Thyroid gland (tissue), 4 donors: ENCODE results near the gene LIN7A. TPM values are rescaled to one million over a fixed set of nuclear protein-coding genes. Genes with fewer than 3 reads are reported as not detected.

Source experiments
- DNase-seq, 2 donors: peaks; one replicate each; pipeline ENCODE4 v3.0.0-alpha.2; 2019
- H3K27ac ChIP-seq, 3 donors: fragments of 200-600 bp; sonication (generic); 1 replicate in 2 of 3; 2 replicates in 1 of 3; pipeline ENCODE4 v1.5.1; 2016 to 2019; ENCODE audit warnings: mild to moderate bottlenecking in 1 of 3, moderate library complexity in 1 of 3
- H3K27me3 ChIP-seq: fragments of 200-600 bp; sonication (generic); one replicate; pipeline ENCODE4 v1.5.1; 2019
- H3K36me3 ChIP-seq, 2 donors: fragments of 200-600 bp; sonication (generic); one replicate each; pipeline ENCODE4 v1.5.1; 2016 to 2019
- H3K4me1 ChIP-seq, 2 donors: fragments of 200-600 bp; sonication (generic); one replicate each; pipeline ENCODE4 v1.5.1; 2017 to 2019
- H3K4me3 ChIP-seq, 3 donors: fragments of 200-600 bp; sonication (generic); replicated peaks in 1 of 3; 1 replicate in 2 of 3; 2 replicates in 1 of 3; pipeline ENCODE4 v1.5.1; 2016; ENCODE audit warnings: mild to moderate bottlenecking in 1 of 3
- H3K9me3 ChIP-seq: fragments of 200-600 bp; sonication (generic); one replicate; pipeline ENCODE4 v1.5.1; 2017
- POLR2A ChIP-seq, 2 donors: fragments of 450-650 bp; IDR thresholded peaks; one replicate each; pipeline ENCODE4 v1.6.1; 2017; ENCODE audit warnings: antibody characterized with exemption in 2 of 2, mild to moderate bottlenecking in 2 of 2, moderate library complexity in 1 of 2
- WGBS, 2 donors: methylation state at CpG; one replicate each; pipeline ENCODE4 v1.1.5; 2017; 5-methylcytosine and 5-hydroxymethylcytosine counted together
- intact Hi-C: fragments of 100-400 bp; cut with DNase I; formaldehyde crosslinking; loops from one replicate; pipeline ENCODE4 v1.15.1; 2023
- total RNA-seq, 4 donors: library from RNA; depleted of rRNA; stranded (reverse); fragments of >200 nt; gene quantifications; one replicate each; pipeline ENCODE4 v1.2.3, GENCODE V29; 2016
- TF ChIP-seq, protein P1 (sequence below), 6 experiments: fragments of 200-600 bp in 3 of 6; fragments of 450-650 bp in 3 of 6; sonication (generic) in 3 of 6; IDR thresholded peaks; one replicate each; pipeline ENCODE4 v1.5.1; 2016 to 2019; ENCODE audit warnings: antibody characterized with exemption in 6 of 6, mild to moderate bottlenecking in 2 of 6, inconsistent platforms in 1 of 6, moderate library complexity in 1 of 6

Gene LIN7A
- total RNA-seq, 4 donors from 2014 or later = 7.9 to 21.4 (median 18.4) TPM

DNA sequence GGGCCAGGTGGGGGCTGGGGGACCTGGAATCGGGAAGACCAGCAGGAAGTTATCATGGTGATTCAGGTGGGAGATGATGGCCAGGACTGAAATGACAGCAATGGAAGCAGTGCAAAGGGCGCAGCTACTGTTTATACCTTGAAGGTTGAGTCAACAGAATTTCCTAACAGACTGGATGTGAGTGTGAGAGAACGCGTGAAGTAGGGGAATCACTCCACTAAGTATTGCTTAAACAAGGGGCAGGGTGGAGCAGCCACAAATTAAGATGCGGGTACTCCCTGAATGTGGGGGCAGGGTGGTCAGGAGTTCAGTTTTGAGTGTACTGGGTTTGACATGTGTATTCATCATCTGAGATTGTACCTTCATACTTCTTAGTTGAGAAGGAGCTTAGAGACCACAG, 175.9 kb downstream of the LIN7A start:
- H3K9me3 ChIP-seq = no peaks in the 10 kb centered on the region
- H3K4me3 ChIP-seq = no peak overlapping the region
- H3K27ac ChIP-seq = no peak overlapping the region
- H3K4me1 ChIP-seq = no peaks in the 10 kb centered on the region
- WGBS, 2 donors = 81% methylated on average over 5 of the region's 5 CpGs
- H3K36me3 ChIP-seq = no peaks in the 10 kb centered on the region
- H3K27me3 ChIP-seq = no peaks in the 10 kb centered on the region
- no peak for DNase-seq
- no peak for TF ChIP-seq POLR2A (IDR thresholded peaks at IDR 0.05)
- TF ChIP-seq, protein P1, sequence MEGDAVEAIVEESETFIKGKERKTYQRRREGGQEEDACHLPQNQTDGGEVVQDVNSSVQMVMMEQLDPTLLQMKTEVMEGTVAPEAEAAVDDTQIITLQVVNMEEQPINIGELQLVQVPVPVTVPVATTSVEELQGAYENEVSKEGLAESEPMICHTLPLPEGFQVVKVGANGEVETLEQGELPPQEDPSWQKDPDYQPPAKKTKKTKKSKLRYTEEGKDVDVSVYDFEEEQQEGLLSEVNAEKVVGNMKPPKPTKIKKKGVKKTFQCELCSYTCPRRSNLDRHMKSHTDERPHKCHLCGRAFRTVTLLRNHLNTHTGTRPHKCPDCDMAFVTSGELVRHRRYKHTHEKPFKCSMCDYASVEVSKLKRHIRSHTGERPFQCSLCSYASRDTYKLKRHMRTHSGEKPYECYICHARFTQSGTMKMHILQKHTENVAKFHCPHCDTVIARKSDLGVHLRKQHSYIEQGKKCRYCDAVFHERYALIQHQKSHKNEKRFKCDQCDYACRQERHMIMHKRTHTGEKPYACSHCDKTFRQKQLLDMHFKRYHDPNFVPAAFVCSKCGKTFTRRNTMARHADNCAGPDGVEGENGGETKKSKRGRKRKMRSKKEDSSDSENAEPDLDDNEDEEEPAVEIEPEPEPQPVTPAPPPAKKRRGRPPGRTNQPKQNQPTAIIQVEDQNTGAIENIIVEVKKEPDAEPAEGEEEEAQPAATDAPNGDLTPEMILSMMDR (IDR thresholded peaks at IDR 0.05) = no peak
- intact Hi-C loops = loop anchor here (5.0 kb wide), 1 partner anchor 350 kb away; no protein-coding TSS in a partner anchor

DNA sequence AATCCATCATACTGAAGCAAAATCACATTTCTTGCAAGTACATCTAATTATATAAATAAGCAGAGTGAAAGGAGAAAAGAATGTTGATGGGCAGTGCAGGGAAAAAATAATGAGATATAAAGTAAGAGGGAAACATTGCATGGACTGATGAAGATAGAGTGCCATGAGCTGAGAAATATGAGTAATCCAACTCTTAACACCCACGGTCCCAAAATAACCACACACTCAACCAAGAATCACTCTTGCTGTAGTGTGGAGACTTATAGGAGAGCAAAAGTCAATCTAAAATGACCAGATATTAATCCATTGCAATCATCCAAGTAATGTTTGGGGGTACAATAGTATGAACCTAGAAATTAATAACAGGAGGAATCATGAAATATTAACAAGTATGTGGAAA, 180.9 kb downstream of the LIN7A start:
- Histone ChIP-seq H3K27ac (no peak overlapping the region), H3K27me3 (no peaks in the 10 kb centered on the region), H3K36me3 (no peaks in the 10 kb centered on the region), H3K4me1 (no peaks in the 10 kb centered on the region), H3K4me3 (no peak overlapping the region), H3K9me3 (no peaks in the 10 kb centered on the region)
- WGBS, 2 donors = 60 to 80% methylated on average over 1 of the region's 1 CpG
- intact Hi-C loops = no loop called here
- no peak for DNase-seq
- TF ChIP-seq POLR2A (IDR thresholded peaks at IDR 0.05) = no peak
- TF ChIP-seq, protein P1 (IDR thresholded peaks at IDR 0.05) = no peak

DNA sequence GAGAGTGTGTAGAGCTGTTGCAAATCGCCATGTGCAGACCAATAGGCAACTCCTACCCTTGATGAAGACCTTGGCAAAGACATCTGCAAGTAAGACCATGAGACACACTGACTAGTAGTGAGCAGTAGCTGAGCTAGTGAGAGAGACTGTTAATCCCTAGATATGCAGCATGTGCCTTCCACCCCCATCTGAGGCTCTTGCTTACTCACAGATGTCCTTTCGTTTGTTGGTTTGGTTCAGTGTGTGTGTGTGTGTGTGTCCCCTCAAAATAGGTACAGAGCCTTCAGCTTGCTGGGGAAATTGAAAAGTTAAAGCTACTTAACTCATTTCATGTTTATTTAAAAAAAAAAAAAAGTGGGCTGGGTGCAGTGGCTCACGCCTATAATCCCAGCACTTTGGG, 183.5 kb downstream of the LIN7A start:
- intact Hi-C loops = no loop called here
- Histone ChIP-seq H3K4me3 (no peak overlapping the region), H3K4me1 (no peaks in the 10 kb centered on the region), H3K9me3 (no peaks in the 10 kb centered on the region), H3K36me3 (no peaks in the 10 kb centered on the region), H3K27me3 (no peaks in the 10 kb centered on the region), H3K27ac (no peak overlapping the region)
- DNase-seq = no peak
- WGBS, 2 donors = 85 to 88% methylated on average over 3 of the region's 3 CpGs
- TF ChIP-seq, protein P1 (IDR thresholded peaks at IDR 0.05) = no peak
- no peak for TF ChIP-seq POLR2A (IDR thresholded peaks at IDR 0.05)

DNA sequence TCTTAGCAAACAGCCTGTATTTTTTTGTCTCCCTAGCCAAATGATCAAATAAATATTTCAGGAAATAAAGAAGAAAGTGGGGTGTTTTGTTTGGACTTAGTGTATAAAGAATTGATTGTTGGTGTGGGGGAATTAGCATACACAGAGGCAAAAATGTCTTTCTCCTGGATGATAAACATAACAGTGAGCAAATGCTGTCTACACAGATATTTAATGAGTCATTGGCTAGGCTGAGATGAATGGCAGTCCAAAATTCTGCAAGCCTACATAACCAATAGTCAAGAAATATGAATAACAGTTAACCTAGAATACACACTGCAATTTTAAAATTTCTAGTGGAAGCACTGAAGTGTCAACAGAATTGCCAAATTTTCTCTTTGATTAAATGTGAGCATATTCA, 185.3 kb downstream of the LIN7A start:
- Histone ChIP-seq H3K27ac (no peak overlapping the region), H3K27me3 (no peaks in the 10 kb centered on the region), H3K9me3 (no peaks in the 10 kb centered on the region), H3K4me3 (no peak overlapping the region), H3K36me3 (no peaks in the 10 kb centered on the region), H3K4me1 (no peaks in the 10 kb centered on the region)
- DNase-seq = no peak
- intact Hi-C loops = no loop called here
- no peak for TF ChIP-seq POLR2A (IDR thresholded peaks at IDR 0.05)
- TF ChIP-seq, protein P1 (IDR thresholded peaks at IDR 0.05) = no peak

DNA sequence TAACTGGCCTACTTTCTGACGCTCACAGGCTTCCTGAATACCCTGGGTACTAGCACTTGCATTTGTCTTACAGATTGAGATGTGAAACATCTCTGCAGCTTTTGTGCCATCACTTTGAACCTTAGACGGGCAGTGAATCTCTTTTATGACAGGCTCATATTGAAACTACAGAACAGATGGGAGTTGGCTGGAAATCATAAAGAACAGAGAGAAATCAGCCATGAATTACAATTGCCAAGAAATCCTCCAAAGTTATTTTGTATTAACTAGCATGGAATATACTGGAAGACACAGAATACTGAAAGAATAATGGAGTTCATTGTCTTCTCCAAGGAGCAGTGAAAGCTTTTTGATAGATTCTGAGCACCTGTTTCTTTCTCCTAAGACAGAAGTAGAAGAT, 188.3 kb downstream of the LIN7A start:
- DNase-seq = no peak
- 73 to 84% methylated on average over 2 of the region's 2 CpGs for WGBS, 2 donors
- H3K27me3 ChIP-seq = no peaks in the 10 kb centered on the region
- H3K4me1 ChIP-seq = no peaks in the 10 kb centered on the region
- no peak overlapping the region for H3K4me3 ChIP-seq
- TF ChIP-seq POLR2A (IDR thresholded peaks at IDR 0.05) = no peak
- TF ChIP-seq, protein P1 (IDR thresholded peaks at IDR 0.05) = no peak
- H3K36me3 ChIP-seq = no peaks in the 10 kb centered on the region
- H3K27ac ChIP-seq = no peak overlapping the region
- intact Hi-C loops = no loop called here
- no peaks in the 10 kb centered on the region for H3K9me3 ChIP-seq
